HL-60 (cell line): ENCODE results near the gene SLC1A1.

Experiments
- DNase-seq, 2 experiments: peaks; one replicate each; pipeline ENCODE4 v3.0.0-alpha.2; 2010 to 2020; ENCODE audit warnings: low read depth in 1 of 2, low spot score in 1 of 2
- H3K27ac ChIP-seq: fragments of 250-450 bp; sonication (Bioruptor Pico); replicated peaks from 2 replicates; pipeline ENCODE4 v1.5.1; 2020; ENCODE audit warnings: mild to moderate bottlenecking, moderate library complexity
- H3K27me3 ChIP-seq: fragments of 250-450 bp; sonication (Bioruptor Pico); 2 replicates; pipeline ENCODE4 v1.5.1; 2021; ENCODE audit warnings: mild to moderate bottlenecking, moderate library complexity; ENCODE audit not compliant: insufficient read depth, poor library complexity, severe bottlenecking
- H3K4me3 ChIP-seq: replicated peaks from 2 replicates; pipeline ENCODE4 v1.5.1; 2011; ENCODE audit warnings: mild to moderate bottlenecking, control low read depth, low read length; ENCODE audit not compliant: insufficient read depth
- CTCF ChIP-seq: IDR thresholded peaks from one replicate; pipeline ENCODE4 v1.5.1; 2011; ENCODE audit warnings: low read length, control low read depth, inconsistent platforms; ENCODE audit not compliant: insufficient read depth
- GABPA ChIP-seq: IDR thresholded peaks from 2 replicates; pipeline ENCODE4 v1.6.1; 2012; ENCODE audit warnings: low read depth
- POLR2AphosphoS5 ChIP-seq: IDR thresholded peaks from 2 replicates; pipeline ENCODE4 v1.6.1; 2012; ENCODE audit warnings: low read depth
- REST ChIP-seq: IDR thresholded peaks from 2 replicates; pipeline ENCODE4 v1.6.1; 2012; ENCODE audit warnings: low read depth; ENCODE audit not compliant: insufficient replicate concordance
- SPI1 ChIP-seq: IDR thresholded peaks from 2 replicates; pipeline ENCODE4 v1.6.1; 2012; ENCODE audit warnings: low read depth, mild to moderate bottlenecking, borderline replicate concordance

Gene SLC1A1

DNA sequence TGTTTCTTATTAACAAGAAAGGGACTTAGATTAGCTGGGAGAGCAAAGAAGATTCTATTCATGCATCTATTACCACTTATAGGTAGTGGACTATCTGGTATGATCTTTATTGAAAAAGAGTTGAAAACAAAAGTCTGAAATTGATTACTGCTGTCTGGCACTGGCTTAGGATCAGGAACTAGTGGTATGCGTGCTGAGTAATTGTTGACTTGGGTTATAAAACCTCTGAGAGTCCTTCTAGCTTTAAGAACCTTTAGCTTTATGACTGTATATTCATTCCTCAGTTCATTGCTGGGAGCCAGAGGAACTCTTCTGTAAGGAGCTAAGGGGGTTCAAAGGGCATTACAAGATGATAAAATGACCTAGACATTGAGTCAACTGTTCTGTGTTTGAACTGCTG is 7.6 kb downstream of the SLC1A1 start:
- Histone ChIP-seq H3K27ac (no peak overlapping the region), H3K4me3 (no peak overlapping the region), H3K27me3 (peaks cover 19% of the 10 kb centered on the region)
- DNase-seq: no peak
- no peak for TF ChIP-seq GABPA
- no peak for TF ChIP-seq SPI1
- TF ChIP-seq CTCF: no peak
- TF ChIP-seq REST: no peak
- no peak for TF ChIP-seq POLR2AphosphoS5

DNA sequence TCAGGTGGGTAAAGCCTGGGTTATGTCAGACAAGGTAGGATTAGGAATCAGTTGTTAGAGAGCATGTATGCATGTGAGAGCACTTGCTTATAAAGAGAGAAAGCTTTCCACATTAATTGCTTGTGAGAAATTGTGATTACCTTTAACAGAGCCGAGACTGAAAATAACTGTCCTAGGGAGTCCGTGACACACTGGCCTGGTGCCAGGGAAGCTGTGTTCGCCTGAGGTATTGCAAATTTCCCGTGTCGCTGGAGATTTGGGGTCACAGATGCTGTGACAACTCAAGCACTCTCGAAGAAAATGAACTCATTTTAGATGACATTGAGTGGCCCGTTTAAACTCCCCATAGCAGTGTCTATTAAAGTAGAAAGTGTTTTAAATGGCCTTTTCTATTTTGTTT is 9.6 kb downstream of the SLC1A1 start:
- Histone ChIP-seq H3K4me3 (no peak overlapping the region), H3K27ac (no peak overlapping the region), H3K27me3 (peaks cover 9% of the 10 kb centered on the region)
- no peak for TF ChIP-seq CTCF
- no peak for TF ChIP-seq REST
- no peak for TF ChIP-seq GABPA
- TF ChIP-seq POLR2AphosphoS5: no peak
- no peak for TF ChIP-seq SPI1
- no peak for DNase-seq

DNA sequence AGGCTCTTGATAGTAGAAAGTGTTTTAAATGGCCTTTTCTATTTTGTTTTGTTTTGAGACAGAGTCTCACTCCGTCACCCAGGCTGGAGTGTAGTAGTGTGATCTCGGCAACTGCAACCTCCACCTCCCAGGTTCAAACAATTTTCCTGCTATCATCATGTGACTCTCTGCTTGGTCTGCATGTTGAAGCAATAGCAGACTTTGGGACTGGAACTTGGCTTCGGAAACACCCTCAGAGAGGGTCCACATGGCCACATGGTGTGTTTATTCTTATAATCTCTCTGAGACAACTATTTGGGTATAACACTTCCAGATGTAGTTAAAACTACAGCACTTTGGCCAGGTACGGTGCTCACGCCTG is 10.9 kb downstream of the SLC1A1 start:
- TF ChIP-seq GABPA (no peak), POLR2AphosphoS5 (no peak), SPI1 (no peak), CTCF (no peak), REST (no peak)
- DNase-seq: no peak

More for the DNA sequence above, 10.9 kb downstream of the SLC1A1 start:
- H3K27ac ChIP-seq: no peak overlapping the region
- no peak overlapping the region for H3K4me3 ChIP-seq
- peaks cover 9% of the 10 kb centered on the region for H3K27me3 ChIP-seq
